Pulmonary artery endothelial cell (primary cell): ENCODE measurements around the gene LDLR. TPM values are rescaled to one million over a fixed set of nuclear protein-coding genes. Genes with fewer than 3 reads are reported as not detected.
"Not testable (repeated sequence)": the region's sequence is repeated elsewhere in the genome, so short reads cannot be mapped to it uniquely, and the experiment has no call there.

Experiments
- DNase-seq: peaks from one replicate; pipeline ENCODE4 v3.0.0-alpha.2; 2011; ENCODE audit warnings: low read depth, low spot score
- total RNA-seq: library from RNA; depleted of rRNA; stranded (reverse); fragments of >200 nt; gene quantifications from 2 replicates; pipeline ENCODE4 v1.2.3, GENCODE V29; 2014

LDLR gene
- total RNA-seq, 1 donor from 2014 or later = 98.5 TPM

- DNase-seq = not testable (repeated sequence)
Observed at GRCh38 chr19:11140023-11140538, 50.8 kb downstream of the LDLR start.

- no peak for DNase-seq
Observed at GRCh38 chr19:11140896-11141295, 51.6 kb downstream of the LDLR start.

GRCh38 chr19:11141937-11142527 lies 52.8 kb downstream of the LDLR start:
- no peak for DNase-seq

- DNase-seq = peak; percentile 83
Observed at GRCh38 chr19:11142528-11143171, 53.4 kb downstream of the LDLR start.

GRCh38 chr19:11145536-11145924 lies 56.3 kb downstream of the LDLR start:
- no peak for DNase-seq

- DNase-seq = no peak
Observed at GRCh38 chr19:11148001-11148400, 58.7 kb downstream of the LDLR start.

GRCh38 chr19:11151181-11151580 lies 61.9 kb downstream of the LDLR start:
- no peak for DNase-seq

- no peak for DNase-seq
Observed at GRCh38 chr19:11152318-11153062, 63.2 kb downstream of the LDLR start.

- no peak for DNase-seq
Observed at GRCh38 chr19:11154683-11155047, 65.4 kb downstream of the LDLR start.

- DNase-seq = peak; percentile 97
Observed at GRCh38 chr19:11155373-11156120, 66.3 kb downstream of the LDLR start, which contains the start of gene SPC24. Gene SPC24, minus strand, starts transcription at chr19:11155782. Its CDS starts 6 bp downstream, at chr19:11155776.

GRCh38 chr19:11159598-11160439 lies 70.6 kb downstream of the LDLR start:
- DNase-seq = no peak

GRCh38 chr19:11160440-11160768 lies 71.1 kb downstream of the LDLR start:
- DNase-seq = not testable (repeated sequence)

GRCh38 chr19:11164296-11164695 lies 75.0 kb downstream of the LDLR start:
- no peak for DNase-seq

- DNase-seq = no peak
Observed at GRCh38 chr19:11164879-11165406, 75.7 kb downstream of the LDLR start.

GRCh38 chr19:11165486-11166030 lies 76.3 kb downstream of the LDLR start:
- no peak for DNase-seq

- DNase-seq = no peak
Observed at GRCh38 chr19:11166281-11167142, 77.2 kb downstream of the LDLR start.

GRCh38 chr19:11168568-11168967 lies 79.3 kb downstream of the LDLR start:
- peak; percentile 96 for DNase-seq

- DNase-seq = no peak
Observed at GRCh38 chr19:11169896-11170678, 80.8 kb downstream of the LDLR start.

GRCh38 chr19:11171144-11171543 lies 81.9 kb downstream of the LDLR start:
- DNase-seq = no peak
